ENCODE measurements around the gene RAB27B. TPM values are rescaled to one million over a fixed set of nuclear protein-coding genes. Genes with fewer than 3 reads are reported as not detected.

RAB27B gene
- total and polyA plus RNA-seq, 10 of the 15 experiments (the other 5 are each of a cell fraction or from before 2014, with no cell fraction given), result under 0.01 to 0.03 TPM; not detected in 8

- 41% methylated on average over 3 of the region's 3 CpGs for WGBS (ENCODE audit: insufficient coverage, insufficient replicate concordance, low lambda C conversion rate, missing lambda C conversion rate)
- in situ Hi-C loops (cut with MboI), result no loop called here
Observed at GRCh38 chr18:54875063-54875462, 46.8 kb downstream of the RAB27B start.

More at GRCh38 chr18:54875063-54875462, 46.8 kb downstream of the RAB27B start:
- TF ChIP-seq MEF2B (IDR thresholded peaks at IDR 0.05; ENCODE audit: partially characterized antibody, poor library complexity, severe bottlenecking) (no peak), YY1 (IDR thresholded peaks at IDR 0.05; ENCODE audit: low read depth, low read length) (no peak), ZNF24 (IDR thresholded peaks at IDR 0.05) (no peak), CBFB (IDR thresholded peaks at IDR 0.05; ENCODE audit: low read depth) (no peak), FOXM1 (IDR thresholded peaks at IDR 0.05; ENCODE audit: low read depth, low read length) (no peak), JUND (IDR thresholded peaks at IDR 0.05; ENCODE audit: low read depth, low read length) (no peak), USF2 (IDR thresholded peaks at IDR 0.05; ENCODE audit: borderline replicate concordance, low read depth, low read length) (no peak), MYB (IDR thresholded peaks at IDR 0.05; ENCODE audit: borderline replicate concordance, low read depth, low read length) (no peak), SMARCA5 (IDR thresholded peaks at IDR 0.05) (no peak), CBX5 (IDR thresholded peaks at IDR 0.05; ENCODE audit: low read depth) (no peak), SMC3 (IDR thresholded peaks at IDR 0.05; ENCODE audit: borderline replicate concordance, low read length) (no peak), PAX5 (IDR thresholded peaks at IDR 0.05; ENCODE audit: borderline replicate concordance, low read depth, low read length) (no peak), TAF1 (IDR thresholded peaks at IDR 0.05; ENCODE audit: borderline replicate concordance, low read depth, low read length) (no peak)
- TF ChIP-seq, protein P1, sequence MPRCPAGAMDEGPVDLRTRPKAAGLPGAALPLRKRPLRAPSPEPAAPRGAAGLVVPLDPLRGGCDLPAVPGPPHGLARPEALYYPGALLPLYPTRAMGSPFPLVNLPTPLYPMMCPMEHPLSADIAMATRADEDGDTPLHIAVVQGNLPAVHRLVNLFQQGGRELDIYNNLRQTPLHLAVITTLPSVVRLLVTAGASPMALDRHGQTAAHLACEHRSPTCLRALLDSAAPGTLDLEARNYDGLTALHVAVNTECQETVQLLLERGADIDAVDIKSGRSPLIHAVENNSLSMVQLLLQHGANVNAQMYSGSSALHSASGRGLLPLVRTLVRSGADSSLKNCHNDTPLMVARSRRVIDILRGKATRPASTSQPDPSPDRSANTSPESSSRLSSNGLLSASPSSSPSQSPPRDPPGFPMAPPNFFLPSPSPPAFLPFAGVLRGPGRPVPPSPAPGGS (IDR thresholded peaks at IDR 0.05; ENCODE audit: borderline replicate concordance, insufficient read depth, low read depth, low read length, poor library complexity, severe bottlenecking), result no peak
- Histone ChIP-seq H2AFZ (ENCODE audit: control insufficient read depth, low read depth, low read length) (no peak overlapping the region), H3K36me3 (ENCODE audit: control insufficient read depth in 2 of 2, insufficient read depth in 2 of 2, low read length in 1 of 2) (no peaks in the 10 kb centered on the region), H3K9me3 (replicated peaks; ENCODE audit: control insufficient read depth, insufficient read depth, low read length) (no peaks in the 10 kb centered on the region), H3K4me1 (ENCODE audit: control insufficient read depth, insufficient read depth, low read length) (no peaks in the 10 kb centered on the region), H3K79me2 (ENCODE audit: control insufficient read depth, insufficient read depth, low read length) (no peaks in the 10 kb centered on the region), H4K20me1 (ENCODE audit: control insufficient read depth, insufficient read depth) (no peaks in the 10 kb centered on the region), H3K4me3 (no peak overlapping the region), H3K4me2 (ENCODE audit: control insufficient read depth, insufficient read depth) (no peak overlapping the region), H3K9ac (ENCODE audit: control insufficient read depth, insufficient read depth, low read length) (no peak overlapping the region), H3K27ac (ENCODE audit: control insufficient read depth, insufficient read depth) (no peak overlapping the region), H3K27me3 (replicated peaks in 1 of 2; ENCODE audit: control insufficient read depth in 2 of 2, insufficient read depth in 2 of 2, low read length in 1 of 2) (no peaks in the 10 kb centered on the region)
- POLR2A ChIA-PET, result no interaction called here
- CTCF ChIA-PET, result no interaction called here
- DNase-seq (ENCODE audit: low read depth, low spot score) (no peak), FAIRE-seq (no peak), ATAC-seq (no peak)
- SMC1A ChIA-PET (ENCODE audit: uncharacterized antibody, unreplicated experiment), result no interaction called here
- RAD21 ChIA-PET (ENCODE audit: unreplicated experiment), result no interaction called here
- intact Hi-C loops (cut with micrococcal nuclease; ENCODE audit: unreplicated experiment), result no loop called here
- BruUV-seq (replicated peaks), result no TSS peak
